Measurements from ENCODE around the gene BICD2.

- no peak for TF ChIP-seq CTCF (IDR thresholded peaks at IDR 0.05; ENCODE audit: insufficient read depth, low read length, poor library complexity, severe bottlenecking)
- no peak for TF ChIP-seq EZH2phosphoT487 (conservative IDR thresholded peaks at IDR 0.05; ENCODE audit: low read length)
Measured at GRCh38 chr9:92721548-92721947, 43.1 kb downstream of the BICD2 start.
